Measurements from ENCODE around the gene RASSF3.

DNA sequence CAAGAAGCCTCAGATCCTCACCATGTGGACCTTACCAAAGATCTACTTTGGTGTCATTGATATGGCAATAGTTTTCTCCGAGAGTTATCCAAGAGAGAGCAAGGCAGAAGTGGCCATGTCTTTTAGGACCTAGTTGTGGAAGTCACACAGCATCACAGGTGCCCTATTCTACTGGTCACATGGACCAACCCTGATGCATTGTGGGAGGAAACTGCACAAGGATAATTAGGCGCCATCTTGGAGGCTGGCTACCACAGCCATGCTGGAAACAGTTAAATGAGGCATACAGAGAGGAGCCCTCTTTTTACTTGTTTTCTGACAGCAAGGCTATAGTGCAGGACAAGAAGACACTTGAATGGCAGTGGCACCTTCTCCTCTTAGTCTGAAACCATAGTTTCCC is 99.1 kb downstream of the RASSF3 start:
- TF ChIP-seq, protein P1, sequence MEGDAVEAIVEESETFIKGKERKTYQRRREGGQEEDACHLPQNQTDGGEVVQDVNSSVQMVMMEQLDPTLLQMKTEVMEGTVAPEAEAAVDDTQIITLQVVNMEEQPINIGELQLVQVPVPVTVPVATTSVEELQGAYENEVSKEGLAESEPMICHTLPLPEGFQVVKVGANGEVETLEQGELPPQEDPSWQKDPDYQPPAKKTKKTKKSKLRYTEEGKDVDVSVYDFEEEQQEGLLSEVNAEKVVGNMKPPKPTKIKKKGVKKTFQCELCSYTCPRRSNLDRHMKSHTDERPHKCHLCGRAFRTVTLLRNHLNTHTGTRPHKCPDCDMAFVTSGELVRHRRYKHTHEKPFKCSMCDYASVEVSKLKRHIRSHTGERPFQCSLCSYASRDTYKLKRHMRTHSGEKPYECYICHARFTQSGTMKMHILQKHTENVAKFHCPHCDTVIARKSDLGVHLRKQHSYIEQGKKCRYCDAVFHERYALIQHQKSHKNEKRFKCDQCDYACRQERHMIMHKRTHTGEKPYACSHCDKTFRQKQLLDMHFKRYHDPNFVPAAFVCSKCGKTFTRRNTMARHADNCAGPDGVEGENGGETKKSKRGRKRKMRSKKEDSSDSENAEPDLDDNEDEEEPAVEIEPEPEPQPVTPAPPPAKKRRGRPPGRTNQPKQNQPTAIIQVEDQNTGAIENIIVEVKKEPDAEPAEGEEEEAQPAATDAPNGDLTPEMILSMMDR (IDR thresholded peaks at IDR 0.05) = no peak
- TF ChIP-seq POLR2A (IDR thresholded peaks at IDR 0.05) = no peak

All from heart left ventricle (tissue), 13 donors.